Medulla oblongata (tissue), 1 donor: Measurements from ENCODE around the gene SMIM35.
A peak's percentile ranks its signal among the peaks of the same experiment; 100 is the strongest.

Source experiments
- DNase-seq: peaks from one replicate; pipeline ENCODE4 v3.0.0-alpha.2; 2015; ENCODE audit errors: extremely low spot score

Gene SMIM35

DNA sequence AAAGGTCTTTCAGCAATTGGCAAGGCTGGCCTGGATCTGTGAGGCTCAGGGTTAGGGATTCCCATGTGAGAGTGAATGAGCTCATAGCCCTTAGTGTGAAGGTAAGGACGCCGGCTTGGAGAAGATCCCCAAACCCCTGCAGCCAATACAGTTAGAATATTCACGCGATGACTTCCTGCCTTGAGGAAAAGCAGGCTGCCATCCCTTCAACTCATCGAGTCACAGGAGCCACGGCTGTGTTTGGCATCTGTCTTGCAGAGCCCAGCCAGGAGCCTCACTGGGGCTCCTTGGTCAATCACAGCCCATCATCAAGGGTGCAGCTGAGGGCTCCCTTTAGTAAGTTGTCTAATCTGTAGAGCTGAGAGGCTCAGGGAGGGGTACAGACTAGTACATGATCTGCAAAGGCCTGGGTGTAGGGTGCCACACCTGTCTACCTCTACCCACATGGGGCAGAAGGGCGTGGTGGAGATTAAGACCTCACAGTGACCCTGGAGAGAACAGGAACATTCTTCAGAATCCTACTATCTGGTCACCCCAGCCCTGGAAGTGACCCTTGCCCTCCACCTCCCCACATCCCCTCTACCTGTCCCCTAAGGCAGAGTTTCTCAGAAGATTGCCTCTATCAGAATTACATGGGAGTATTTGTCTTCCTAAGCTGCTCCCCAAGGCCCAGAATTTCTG lies 82.1 kb downstream of the SMIM35 start:
- no peak for DNase-seq

DNA sequence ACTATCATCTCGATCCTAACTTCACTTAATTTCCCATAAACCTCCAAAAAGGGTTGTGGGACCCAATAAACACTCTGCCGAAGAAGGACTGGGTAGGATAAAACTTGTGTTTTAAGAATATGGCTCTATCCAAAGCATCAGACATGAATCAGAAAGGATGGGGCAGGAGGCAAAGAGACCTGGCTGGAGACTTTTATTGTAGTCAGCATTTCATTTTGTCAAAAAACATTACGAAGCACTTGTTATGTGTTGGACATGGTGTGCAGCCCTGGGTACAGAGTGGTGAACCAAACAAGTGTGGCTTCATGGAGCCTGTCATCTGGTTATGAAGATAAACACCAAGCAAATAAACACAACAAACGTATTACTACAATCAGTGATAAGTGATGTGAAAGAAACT lies 83.3 kb downstream of the SMIM35 start:
- no peak for DNase-seq

DNA sequence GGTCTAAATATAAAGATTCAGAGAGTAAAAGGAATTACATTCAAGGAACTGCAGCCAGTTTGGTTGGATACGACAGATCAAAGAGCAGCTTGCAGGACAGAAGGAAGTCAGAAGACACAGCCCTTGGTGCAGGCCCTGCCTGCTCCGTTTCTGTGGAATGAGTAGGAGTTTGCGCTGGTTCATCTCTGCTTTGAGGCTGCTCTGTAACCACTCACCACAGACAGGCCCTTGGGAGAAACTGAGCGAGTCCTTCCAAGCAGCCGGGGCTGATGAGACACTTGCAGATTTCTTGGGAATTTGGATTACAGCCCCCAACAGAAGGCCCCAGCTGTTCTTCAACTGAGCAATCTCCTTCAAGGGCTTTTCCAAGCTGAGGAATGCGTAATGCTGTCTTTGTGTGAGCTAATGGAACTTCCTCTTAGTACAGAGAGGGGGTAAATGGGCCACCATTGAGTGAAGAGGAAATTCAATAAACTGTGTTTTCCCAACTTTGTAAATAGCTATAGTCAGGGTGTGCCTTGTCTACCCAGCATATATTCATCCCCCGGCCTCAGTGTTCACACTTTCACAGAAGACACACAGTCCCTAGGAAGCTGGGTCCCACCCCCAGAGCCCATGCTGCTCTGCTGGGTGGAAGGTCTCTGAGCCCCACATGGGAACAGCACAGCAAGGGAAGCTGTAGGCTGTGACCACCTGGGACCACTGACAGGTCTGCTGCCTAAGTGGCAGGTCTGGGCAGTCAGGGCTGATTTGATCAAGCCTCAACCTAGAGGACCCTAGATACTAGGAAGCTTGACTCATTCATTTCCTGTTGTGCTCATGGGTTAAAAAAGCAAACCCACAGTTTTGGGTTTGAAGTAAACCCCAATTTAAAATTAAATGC lies 84.0 kb downstream of the SMIM35 start:
- peak; percentile 47 for DNase-seq

DNA sequence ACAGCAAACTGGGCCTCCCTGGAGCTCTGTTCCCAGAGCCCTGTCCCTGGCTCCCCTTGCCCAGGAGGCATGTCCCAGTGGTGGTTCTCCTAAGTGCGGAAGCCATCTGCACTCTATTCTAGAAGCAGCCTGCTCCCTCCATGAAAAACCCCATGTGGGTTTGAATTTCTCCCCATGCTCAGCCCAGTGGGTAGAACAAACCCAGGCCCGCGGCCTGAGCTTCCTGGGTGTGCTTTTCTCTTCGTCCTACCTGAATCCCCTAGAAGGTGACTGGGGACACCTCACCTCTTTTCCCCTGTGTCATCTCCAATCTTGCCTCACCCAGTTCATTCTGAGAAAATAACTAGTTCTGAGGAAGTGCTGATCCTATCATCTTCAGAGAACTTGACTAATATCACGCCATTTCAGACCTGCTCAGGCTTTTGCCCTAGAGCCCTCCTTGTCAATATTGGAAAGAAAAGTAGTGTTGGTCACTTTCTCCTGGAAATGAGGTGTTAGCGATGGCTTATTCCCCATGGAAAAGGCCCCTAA lies 84.7 kb downstream of the SMIM35 start:
- no peak for DNase-seq

DNA sequence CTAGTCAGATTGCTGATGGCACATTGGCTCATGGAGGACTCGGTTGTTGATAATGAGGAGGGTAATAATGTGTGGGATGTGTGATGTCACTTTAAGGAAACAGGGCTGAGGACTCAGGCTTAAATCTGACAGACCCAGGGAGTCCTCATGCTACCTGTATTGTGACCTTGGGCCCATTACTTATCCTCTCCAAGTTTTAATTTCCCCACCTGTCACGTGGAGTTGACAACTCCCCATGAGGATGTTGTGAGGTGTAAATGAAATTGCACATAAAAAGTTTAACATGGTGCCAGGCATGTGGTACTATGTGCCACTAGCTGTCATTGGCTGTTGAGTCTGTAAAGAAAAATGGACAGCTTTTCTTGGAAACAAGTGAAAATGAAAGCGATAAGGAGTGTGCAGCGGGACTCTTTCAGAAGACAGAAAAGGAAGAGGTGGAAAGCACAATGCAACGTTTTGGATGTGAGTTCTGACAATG lies 85.2 kb downstream of the SMIM35 start:
- DNase-seq, result no peak

DNA sequence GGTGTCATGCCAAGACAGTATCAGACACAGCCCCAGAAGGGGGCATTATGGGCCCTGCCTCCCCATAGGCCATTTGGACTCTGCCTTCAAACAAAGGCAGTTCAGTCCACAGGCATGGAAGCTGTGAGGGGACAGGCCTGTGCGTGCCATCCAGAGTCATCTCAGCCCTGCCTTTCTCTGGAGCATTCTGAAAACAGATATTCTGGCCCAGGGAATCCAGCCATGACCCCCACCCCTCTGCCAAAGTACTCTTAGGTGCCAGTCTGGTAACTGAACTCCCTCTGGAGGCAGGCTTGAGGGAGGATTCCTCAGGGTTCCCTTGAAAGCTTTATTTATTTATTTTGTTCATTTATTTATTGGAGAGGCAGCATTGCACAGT lies 85.9 kb downstream of the SMIM35 start:
- DNase-seq, result no peak

DNA sequence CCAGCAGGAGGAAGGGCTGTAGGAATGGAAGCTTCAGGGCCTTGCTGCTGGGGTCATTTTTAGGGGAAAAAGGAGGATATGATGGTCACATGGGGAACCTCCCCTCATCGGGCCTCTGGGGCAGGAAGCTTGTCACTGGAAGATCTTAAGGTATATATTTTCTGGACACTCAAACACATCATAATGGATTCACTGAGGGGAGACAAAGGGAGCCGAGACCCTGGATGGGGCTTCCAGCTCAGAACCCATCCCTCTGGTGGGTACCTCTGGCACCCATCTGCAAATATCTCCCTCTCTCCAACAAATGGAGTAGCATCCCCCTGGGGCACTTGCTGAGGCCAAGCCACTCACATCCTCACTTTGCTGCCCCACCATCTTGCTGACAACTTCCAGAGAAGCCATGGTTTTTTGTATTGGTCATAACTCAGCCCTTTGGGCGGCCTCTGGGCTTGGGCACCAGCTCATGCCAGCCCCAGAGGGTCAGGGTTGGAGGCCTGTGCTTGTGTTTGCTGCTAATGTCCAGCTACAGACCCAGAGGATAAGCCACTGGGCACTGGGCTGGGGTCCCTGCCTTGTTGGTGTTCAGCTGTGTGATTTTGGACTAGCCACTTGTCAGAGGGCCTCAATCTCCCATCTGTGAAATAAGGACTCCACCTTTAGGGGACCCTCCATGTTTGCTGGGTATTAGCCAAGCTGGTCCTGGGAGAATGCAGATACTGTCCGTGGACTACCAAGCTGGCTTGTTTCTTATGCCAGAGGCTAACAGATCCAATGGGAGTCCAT lies 86.5 kb downstream of the SMIM35 start:
- no peak for DNase-seq

DNA sequence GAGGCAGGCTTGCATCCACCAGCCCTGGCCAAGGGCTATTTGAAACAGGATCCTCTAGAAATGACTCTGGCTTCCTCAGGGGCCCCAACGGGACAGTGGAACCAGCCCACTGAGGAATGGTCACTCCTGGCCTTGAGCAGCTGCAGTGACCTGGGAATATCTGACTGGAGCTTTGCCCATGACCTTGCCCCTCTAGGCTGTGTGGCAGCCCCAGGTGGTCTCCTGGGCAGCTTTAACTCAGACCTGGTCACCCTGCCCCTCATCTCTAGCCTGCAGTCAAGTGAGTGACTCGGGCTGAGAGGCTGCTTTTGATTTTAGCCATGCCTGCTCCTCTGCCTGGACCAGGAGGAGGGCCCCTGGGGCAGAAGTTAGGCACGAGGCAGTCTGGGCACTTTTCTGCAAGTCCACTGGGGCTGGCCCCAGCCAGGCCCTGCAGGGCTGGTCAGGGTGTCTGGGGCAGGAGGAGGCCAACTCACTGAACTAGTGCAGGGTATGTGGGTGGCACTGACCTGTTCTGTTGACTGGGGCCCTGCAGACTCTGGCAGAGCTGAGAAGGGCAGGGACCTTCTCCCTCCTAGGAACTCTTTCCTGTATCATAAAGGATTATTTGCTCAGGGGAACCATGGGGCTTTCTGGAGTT lies 87.3 kb downstream of the SMIM35 start:
- DNase-seq, result no peak

DNA sequence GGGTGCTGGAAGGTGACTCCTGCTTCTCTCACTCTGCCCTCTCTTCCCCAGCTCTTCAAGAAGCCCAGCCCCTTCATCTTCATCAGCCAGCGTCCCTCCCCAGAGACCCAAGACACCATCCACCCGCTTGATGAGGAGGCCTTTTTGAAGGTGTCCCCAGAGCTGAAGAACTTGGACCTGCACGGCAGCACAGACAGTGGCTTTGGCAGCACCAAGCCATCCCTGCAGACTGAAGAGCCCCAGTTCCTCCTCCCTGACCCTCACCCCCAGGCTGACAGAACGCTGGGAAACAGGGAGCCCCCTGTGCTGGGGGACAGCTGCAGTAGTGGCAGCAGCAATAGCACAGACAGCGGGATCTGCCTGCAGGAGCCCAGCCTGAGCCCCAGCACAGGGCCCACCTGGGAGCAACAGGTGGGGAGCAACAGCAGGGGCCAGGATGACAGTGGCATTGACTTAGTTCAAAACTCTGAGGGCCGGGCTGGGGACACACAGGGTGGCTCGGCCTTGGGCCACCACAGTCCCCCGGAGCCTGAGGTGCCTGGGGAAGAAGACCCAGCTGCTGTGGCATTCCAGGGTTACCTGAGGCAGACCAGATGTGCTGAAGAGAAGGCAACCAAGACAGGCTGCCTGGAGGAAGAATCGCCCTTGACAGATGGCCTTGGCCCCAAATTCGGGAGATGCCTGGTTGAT lies 88.0 kb downstream of the SMIM35 start:
- no peak for DNase-seq

DNA sequence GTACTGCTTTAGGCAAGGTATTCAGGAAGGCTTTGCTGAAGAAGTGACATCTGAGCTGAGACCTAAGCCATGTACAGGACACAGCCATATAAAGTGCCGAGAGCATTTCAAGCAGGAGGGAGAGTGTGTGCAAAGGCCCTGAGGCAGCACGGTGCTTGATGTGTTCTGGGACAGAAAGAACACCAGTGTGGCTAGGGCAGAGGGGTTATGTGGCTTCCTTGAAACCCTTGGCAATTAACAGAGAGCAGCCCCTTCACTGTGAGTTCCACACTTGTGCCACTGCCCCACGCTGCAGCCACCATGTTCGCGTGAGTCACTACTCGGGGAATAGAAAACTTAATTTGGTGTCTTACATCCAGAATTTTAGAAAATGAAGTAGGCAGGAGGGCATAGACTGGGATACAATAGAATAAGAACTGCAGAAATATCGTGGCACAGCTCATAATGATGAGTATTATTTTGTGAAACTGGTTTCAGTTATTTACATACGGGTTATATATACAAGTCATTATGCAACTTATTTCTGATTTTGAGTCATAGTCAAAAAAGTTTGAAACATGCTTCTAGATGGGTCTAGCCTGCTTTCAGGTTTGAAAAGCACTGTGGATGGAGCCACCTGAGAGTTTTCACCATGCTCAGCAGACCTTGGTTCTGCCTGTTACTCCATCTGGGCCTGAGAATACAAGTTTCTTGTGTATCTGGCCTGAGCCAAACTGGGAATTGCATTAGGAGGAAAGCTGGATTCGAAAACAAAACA lies 88.8 kb downstream of the SMIM35 start:
- no peak for DNase-seq

DNA sequence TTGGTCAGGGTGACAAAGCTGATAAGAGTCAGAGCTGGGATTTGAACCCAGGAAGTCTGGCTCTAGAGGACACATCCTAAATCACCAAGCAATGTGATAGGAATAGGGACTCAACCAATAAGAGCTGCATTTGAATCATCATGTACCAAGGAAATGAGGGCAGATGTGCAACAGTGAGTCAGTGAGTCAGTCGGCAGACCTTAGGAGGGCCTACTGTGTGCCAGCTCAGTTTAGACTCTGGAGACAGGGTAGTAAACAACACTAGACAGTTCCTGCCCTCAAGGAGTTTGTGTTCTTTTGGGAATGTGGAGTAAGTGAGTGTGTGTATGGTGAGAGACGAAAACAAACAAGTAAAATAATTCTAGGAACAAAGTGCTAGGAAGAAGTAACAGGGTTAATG lies 89.4 kb downstream of the SMIM35 start:
- DNase-seq, result no peak

DNA sequence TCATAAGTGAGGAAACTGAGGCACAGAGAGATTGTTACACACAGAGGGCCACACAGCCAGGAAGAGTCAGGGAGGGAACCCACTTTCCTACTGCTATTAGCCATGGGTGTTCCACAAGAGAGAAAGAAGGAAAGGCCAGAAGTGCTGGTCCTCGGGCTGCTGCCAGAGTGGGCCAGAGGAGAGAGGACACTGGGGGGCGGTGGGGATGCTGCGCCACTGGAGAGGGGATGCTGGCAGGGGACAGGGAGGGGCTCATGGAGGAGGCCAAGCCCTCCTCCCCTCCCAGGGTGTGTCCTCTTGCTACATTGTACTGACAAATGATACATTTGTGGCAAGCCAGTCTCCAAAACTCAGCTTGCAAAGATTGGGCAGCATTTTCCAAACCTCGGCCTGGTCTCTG lies 90.7 kb downstream of the SMIM35 start:
- no peak for DNase-seq

DNA sequence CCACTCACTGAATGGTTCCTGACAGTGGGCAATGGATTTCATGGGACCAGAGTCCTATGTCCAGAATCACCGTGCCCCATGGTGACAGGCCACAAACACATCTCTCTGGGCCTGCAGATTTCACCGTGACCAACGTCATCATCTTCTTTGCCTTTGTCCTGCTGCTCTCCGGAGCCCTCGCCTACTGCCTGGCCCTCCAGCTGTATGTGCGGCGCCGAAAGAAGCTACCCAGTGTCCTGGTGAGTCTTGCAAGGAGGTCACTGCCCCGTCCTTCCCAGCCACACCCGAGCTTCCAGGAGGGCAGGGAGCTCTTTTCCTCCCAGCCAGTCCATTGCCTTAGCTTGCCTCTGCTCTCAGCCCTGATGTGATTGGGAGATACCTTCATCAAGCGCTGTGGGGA lies 91.3 kb downstream of the SMIM35 start:
- DNase-seq, result no peak

DNA sequence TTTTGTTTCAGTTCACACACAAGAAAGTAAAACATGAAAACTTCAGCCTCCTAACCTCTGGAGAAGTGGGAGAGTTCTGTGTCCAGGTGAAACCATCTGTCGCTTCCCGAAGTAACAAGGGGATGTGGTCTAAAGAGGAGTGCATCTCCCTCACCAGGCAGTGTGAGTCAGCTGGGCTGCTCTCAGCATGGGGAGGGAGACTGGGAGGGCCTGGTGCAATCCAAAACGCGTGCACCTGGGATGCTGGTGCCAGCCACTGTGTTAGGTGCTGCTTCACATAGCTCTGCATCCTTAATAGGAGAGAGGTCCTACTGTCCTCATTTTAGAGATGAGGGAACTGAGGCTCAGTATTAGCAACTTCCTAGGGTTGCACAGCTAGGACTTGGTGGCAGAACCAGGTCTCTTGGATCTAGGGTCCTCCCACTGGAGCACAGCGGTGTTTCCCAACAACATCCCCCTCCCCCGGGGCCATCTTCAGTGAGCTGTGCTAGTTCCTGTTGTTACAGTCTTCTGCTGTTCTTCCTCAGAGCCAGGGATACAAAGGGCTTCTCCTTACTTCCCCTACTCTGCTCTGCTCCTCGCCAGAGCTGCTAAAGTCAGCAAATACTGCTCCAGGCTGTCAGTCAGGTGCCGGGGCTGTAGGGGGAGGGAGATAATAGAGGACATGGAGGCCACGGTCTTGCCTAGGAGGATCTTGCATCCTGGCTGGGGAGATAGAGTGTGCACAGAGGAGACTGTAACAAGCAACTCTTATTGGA lies 92.6 kb downstream of the SMIM35 start:
- peak; percentile 68 for DNase-seq

DNA sequence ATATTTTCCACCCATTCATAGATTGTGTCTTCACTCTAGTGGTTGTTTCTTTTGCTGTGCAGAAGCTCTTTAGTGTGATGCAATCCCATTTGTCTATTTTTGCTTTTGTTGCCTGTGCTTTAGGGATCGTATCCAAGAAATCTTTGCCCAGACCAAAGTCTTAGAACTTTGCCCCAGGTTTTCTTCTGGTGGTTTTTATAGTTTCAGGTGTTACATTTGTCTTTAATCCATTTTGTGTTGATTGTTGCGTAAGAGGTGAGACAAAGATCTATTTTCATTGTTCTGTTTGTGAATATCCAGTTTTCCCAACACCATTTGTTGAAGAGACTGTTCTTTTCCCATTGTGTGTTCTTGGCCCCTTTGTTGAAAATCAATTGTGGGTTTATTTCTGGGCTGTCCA lies 94.1 kb downstream of the SMIM35 start:
- no peak for DNase-seq

DNA sequence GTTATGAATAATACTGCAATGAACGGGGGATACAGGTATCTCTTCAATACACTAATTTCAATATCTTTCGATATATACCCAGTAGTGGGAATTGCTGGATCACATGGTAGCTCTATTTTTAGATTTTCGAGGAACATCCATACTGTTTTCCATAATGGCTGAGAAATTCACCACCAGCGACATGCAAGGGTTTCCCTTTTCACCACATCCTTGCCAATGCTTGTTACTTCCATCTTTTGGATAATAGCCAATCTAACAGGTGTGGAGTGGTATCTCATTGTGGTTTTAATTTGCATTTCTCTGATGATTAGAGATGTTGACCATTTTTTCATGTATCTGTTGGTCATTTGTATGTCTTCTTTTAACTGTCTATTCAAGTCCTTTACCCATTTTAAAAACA lies 94.6 kb downstream of the SMIM35 start:
- DNase-seq, result no peak

DNA sequence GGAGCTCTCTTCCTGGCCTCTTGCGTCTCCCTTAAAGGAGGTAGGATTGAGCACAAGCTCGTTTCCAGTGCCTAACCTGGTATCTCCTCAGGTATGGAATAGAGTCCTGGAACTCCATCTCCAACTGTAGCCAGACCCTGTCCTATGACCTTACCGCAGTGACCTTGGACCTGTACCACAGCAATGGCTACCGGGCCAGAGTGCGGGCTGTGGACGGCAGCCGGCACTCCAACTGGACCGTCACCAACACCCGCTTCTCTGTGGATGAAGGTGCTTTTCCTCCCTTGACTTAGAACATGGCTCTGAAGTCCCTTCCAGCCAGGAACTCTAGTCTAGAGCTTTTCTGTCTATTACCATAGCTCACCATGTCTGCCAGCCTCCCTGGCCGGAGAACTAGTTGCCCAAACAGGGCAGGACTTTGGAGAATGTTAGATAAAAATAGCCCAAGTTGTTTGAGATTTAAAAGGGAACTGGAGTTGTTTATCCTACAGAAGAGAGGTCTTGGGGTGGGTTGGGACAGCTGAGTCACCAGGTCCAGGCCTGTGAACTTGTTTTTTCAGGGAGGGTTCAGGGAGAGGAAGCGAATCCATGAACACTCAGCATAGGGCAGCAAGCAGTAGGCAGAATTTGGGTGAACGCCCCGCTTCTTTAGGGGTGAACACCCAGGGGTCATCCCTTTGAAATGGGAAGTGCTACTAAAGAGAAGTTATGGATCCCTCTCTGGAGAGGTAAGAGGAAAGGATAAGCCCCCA lies 97.2 kb downstream of the SMIM35 start:
- DNase-seq, result peak; percentile 53

DNA sequence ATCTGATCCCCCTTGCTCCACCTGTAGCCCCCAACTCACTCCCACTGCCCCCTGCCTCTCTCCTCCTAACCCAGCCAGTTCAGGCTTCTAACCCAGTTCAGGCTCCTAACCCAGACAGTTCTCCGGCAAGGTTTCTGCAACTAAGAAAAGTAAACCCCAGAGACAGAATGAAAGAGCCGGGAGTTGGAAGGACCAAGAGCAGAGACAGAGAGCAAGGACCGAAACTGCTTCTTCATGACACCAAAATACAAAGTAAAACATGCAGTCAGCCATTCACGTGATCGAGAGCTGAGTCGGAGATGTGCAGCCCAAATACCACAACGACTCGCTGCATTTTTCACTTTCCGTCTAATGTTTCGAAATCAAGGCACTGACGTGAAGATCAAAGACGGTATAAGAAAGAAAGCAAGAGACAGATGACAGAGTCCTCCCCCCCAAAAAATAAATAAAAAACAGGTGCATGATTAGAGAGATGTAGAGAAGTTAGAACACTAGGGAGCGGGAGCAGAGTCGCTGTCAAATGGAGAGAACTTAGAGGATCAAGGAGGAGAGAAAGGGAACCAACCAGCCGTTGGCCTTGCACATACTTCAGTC lies 99.7 kb downstream of the SMIM35 start:
- DNase-seq, result peak; percentile 82
